Globus pallidus (tissue), 1 donor: Measurements from ENCODE around the gene PAX3.

Experiments
- DNase-seq: peaks from one replicate; pipeline ENCODE4 v3.0.0-alpha.2; 2015; ENCODE audit warnings: low spot score

The PAX3 gene

DNA sequence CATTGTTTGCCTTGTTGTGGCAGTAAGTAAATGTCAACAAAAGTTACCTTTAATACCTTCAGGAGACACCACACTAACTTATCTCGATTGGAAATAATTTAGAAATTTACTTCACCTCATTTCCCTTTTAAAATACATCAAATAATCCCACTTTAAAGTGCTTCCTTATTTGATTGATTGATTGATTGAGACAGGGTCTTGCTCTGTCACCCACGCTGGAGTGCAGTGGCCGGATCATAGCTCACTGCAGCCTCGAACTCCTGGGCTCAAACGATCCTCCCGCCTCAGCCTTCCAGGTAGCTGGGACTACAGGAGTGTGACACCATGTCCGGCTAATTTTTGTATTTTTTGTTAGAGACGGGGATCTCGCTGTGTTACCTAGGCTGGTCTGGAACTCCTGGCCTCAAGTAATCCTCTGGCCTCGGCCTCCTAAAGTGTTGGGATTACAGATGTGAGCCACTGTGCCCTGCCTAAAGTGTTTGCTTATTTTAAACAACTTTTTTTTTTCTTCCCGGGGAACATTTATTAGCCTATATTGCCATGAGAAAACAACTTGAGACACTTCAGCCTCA, 12.0 kb upstream of the PAX3 start:
- DNase-seq: no peak

DNA sequence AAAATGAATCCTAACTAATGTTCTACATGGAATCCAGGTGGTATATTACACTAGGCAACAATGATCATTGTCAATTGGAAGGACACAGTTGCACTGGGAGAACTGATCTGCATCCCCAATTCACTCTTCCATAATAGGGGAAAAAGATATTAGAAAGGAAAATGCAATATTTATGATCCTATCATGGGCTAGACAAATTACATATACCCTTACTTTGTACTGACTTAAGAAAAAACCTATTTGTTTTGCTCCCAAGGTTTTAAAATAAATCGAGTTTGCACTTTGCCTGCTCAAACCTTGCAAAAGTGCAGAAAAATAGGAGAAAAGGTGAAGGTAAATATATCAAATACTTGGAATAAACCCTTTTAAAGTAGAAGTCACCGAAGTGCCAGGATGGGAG, 11.0 kb upstream of the PAX3 start:
- DNase-seq: no peak

- DNase-seq: no peak
Measured at GRCh38 chr2:222309361-222309760, 10.6 kb upstream of the PAX3 start.

DNA sequence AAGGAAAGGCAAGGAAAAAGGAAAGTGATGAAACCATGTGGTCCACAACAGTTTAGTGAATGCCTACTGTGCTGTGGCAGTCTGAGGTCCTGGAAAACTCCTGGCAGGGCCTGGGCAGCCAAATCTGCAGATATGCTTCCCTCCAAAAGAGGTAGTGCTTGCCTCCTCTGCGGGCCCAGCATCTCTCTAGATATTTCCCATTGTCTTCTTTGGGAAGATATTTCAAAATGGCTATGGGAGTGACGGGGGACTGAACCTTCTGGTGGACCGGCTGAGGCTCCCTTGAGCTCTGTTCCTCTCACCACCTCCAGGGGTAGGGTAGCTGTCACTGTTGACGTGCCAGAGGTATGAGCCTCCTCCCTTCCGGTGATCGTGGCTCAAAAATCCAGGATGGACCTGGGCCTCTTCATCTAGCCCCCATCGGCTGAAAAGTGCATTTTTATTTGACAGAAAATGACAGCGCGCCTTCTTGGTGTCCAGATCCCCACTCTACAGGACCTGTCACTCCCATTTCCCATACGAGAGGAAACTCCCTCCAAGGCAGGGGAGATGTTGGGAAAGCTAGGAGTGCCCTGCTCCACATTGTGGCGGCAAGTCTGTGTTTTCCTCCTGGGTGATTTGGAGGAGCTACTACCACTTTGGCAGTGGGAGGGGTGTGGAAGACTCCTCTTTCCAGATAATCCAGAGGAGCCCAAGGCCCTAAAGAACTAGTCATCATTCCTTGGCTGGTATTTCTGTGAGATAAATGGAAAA, 9.4 kb upstream of the PAX3 start:
- no peak for DNase-seq

- no peak for DNase-seq
Measured at GRCh38 chr2:222307143-222307756, 8.5 kb upstream of the PAX3 start.

- DNase-seq: no peak
Measured at GRCh38 chr2:222306393-222307142, 7.8 kb upstream of the PAX3 start.

DNA sequence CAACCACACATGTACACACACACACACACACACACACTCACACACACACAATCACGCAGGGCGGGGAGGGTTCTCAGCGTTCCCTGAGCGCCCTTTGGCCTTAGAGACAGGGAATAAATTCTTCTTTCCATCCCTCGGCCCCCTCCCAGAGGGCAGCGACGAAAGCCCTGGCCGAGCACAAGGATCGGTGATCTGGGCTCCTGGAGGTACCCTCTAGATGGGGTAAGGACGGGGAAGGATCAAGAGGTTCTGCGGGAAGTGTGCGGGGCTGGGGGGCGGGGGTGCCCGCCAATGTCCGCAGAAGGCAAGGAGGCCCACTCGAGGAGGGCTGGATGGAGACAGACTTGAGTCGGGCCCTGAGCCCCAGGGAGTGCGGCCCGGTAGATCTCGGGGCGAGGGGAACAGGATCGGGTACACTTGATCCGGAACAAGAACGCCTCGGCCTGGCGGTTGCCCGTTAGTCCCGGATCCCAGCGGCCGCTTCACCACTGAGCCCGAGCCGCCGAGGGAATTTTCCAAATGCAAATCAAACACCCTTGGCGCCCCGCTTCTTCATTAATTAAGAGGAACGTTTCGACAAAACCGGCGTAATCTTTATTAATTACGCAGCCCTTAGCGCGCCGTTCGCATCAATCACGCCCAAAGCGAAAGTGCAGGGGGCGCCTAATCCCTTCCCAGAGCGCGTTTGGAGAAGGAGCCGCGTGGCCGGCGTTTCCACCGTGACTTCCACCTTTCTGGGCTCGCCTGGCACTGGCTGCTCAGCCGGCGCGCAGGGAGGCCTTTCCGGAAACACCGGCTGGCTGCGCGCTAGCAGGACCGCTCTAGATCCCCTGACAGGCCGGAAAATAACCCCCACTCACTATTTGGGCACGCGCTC, 7.0 kb upstream of the PAX3 start:
- no peak for DNase-seq

- DNase-seq: no peak
Measured at GRCh38 chr2:222304737-222305515, 6.1 kb upstream of the PAX3 start.

DNA sequence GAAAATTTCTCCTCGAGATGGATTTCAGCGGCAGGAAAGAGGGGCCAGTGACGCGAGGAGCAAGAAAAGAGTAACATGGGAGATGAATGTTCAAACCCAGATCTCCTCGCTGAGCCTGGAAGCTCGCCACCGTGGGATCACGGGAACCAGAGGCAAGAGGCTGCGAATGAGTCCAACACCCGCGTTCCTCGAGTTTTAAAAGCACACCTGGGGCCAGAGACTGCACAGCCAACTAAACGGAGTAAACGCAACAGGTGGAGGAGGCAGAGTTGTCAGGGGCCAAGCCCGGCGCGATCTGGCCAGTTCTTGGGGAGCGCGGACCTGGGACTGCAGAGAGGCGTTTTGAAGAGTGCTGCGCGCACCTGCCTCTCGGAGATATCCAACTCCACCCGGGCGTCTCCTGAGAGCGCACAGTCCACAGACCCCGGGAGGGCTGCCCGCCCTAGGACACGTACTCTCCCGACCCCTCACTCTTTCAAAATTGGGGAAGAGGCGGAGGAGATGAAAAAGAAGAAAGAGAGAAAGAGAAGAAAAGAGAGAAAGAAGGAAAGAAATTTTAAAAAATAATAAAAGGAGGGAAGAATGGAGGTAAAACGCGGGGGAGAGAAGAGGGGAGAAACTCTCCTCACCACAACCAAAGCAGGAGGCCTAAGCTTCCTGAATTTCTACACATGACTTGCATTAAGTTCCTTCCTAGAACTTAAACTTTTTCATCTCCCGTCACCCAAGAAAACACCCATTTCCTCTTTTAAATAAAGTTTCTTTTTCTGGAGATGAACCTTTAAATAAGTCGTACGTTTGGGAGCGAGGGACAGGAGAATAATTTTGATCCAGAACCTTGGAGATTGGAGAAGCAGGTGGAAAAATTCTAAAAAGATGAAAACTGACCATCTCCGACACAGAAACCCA, 5.3 kb upstream of the PAX3 start:
- no peak for DNase-seq

DNA sequence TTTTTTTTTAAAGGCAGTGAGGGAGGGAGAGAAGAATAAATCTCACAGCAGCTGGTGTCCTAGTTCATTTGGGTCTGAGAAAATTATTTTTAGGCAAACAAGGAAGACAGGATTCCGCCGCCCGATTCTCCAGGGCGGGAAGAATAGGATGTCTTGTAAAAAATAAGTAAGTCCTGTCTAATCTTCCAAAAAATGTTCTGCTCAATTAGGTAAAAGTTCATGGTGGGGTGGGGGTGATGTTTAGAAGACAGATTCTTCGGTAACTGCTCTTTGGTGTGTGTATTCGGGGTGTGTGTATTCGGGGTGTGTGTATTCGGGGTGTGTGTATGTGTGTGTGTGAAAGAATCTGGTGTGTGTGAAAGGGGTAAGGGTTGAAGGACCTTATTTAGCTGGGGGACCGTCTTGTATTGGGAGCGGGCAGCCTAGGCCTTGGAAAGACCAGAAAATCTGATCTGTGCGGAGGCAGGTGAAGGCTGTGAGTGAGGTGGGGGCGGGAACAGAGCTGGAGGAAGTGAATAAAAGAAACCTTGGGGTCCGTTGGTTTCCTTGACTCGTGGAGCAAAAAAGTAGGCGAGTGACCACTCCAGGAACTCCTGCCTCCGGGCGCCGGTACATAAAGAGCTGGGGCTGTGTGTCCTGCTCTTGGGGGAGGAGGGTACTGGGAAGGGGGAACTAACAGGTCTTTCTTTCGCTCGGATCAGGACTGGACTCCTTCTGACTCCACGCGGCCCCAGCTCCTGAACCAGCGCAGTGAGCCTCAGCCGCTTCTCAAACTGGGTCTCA, 4.4 kb upstream of the PAX3 start:
- no peak for DNase-seq

GRCh38 chr2:222302178-222303018, 3.6 kb upstream of the PAX3 start:
- DNase-seq: no peak

GRCh38 chr2:222301796-222302118, 3.0 kb upstream of the PAX3 start:
- no peak for DNase-seq

DNA sequence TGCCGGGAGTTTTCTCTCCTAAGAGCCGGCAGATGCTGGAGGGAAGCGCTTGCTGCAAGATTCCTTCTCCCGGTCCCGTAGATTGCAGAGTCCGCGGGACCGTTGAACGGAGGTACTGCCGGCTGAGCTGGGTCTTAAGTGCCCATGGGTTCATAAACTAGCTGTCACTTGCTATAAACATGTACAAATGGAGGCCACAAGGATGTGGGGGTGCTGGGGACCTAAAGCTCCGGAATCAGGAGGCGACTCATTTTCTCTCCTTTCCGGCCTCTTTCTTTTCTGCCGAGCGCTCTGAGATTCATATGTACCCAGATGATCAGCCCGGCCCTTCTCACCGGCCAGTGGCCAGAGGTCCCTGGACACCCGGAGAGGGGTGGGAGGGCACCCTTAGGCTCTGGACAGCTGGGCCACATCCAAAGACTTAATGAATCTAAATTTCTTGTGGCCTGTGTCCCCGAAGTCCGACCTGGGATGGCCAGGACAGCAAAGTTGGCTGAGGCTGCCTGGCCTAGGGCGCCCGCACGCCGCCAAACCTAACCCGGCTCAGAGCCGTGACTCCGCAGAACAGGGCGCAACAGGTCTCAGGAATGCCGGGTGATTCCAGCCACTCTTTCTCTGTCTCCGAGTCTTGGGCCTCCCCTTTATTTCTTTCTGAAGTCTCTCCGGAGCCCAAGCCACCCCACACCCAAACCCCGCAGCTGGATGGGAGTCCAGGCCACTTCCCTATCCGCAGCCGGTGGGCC, 2.4 kb upstream of the PAX3 start:
- no peak for DNase-seq

- DNase-seq: no peak
Measured at GRCh38 chr2:222300726-222301052, 1.9 kb upstream of the PAX3 start.

DNA sequence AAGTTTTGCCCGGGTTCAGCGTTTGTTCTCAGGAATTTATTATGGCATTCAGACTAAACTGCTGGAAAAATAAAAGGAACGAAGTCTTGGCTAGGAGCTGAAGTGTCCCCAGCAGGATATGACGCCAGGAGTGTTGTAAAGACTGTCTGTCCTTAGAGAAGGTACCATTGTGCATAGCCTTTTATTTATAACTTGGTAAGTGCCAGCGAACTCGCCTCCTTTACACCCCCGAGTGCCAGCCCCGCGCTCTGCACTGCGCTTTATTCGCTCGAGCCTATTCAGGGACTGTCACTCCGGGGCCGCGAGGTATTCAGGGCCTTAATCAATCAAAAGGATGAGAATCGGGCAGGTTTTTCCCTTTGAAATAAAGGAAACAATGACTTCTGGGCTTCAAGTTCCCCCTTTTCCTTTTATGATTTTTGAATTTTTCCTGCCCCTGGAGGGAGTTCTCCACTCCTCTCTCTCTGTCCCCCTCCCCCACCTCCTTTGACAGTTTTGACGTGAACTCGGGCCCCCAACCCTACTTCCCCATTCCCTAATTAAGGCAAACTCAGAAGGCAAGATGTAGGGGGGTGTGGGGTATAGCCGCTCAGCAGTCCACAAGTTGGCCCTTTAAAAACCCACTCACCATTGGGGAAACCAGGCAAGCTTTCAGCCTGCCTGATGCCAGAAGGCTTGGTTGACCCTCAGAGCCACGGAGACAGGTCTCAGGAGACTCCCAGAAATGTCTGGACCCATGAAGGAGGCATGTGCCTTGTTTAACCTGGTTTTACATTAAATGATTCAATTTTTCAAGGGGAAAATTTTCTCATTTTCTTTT, 1.3 kb upstream of the PAX3 start:
- no peak for DNase-seq

- DNase-seq: no peak
Measured at GRCh38 chr2:222298001-222298310, 842 bp downstream of the PAX3 start.

GRCh38 chr2:222297600-222297935, 1.2 kb downstream of the PAX3 start:
- no peak for DNase-seq
